Suppressor macrophage treated with lipopolysaccharide for 1 hour (primary cell): ENCODE measurements around the gene EXO5.
"Not testable (repeated sequence)": the region's sequence is repeated elsewhere in the genome, so short reads cannot be mapped to it uniquely, and the experiment has no call there.

Experiments
- DNase-seq, 3 donors: peaks; one replicate each; pipeline ENCODE4 v3.0.0-alpha.2; 2020 to 2022

The EXO5 gene

GRCh38 chr1:40553017-40553416 lies 44.5 kb downstream of the EXO5 start:
- no peak for DNase-seq

GRCh38 chr1:40554807-40555206 lies 46.2 kb downstream of the EXO5 start:
- DNase-seq = not testable (repeated sequence)

GRCh38 chr1:40556121-40556520 lies 47.6 kb downstream of the EXO5 start:
- no peak for DNase-seq

- not testable (repeated sequence) for DNase-seq
Observed at GRCh38 chr1:40558241-40558640, 49.7 kb downstream of the EXO5 start.

GRCh38 chr1:40562185-40562584 lies 53.6 kb downstream of the EXO5 start:
- DNase-seq = no peak

- no peak for DNase-seq
Observed at GRCh38 chr1:40563266-40563665, 54.7 kb downstream of the EXO5 start.

GRCh38 chr1:40564506-40564905 lies 55.9 kb downstream of the EXO5 start:
- DNase-seq = no peak

GRCh38 chr1:40564913-40565312 lies 56.3 kb downstream of the EXO5 start:
- DNase-seq = no peak
